Body of pancreas (tissue), 4 donors: ENCODE measurements around the gene SYNE1. TPM values are rescaled to one million over a fixed set of nuclear protein-coding genes. Genes with fewer than 3 reads are reported as not detected.

ENCODE experiments used
- ATAC-seq: fragments of 150-250 bp; one replicate; pipeline ENCODE4 v1.9.1; 2016
- DNase-seq, 4 donors: peaks; one replicate each; pipeline ENCODE4 v3.0.0-alpha.2; 2019
- H3K27ac ChIP-seq, 4 donors: fragments of 200-600 bp; sonication (generic); 1 replicate in 3 of 4; 2 replicates in 1 of 4; pipeline versions ENCODE4 v1.5.1 to v1.6.1; 2016 to 2019; ENCODE audit warnings: mild to moderate bottlenecking in 1 of 4, mixed read lengths in 1 of 4, moderate library complexity in 1 of 4
- H3K27me3 ChIP-seq, 2 donors: fragments of 200-600 bp; sonication (generic); one replicate each; pipeline ENCODE4 v1.6.0; 2016; ENCODE audit warnings: mild to moderate bottlenecking in 1 of 2
- H3K36me3 ChIP-seq, 2 donors: fragments of 200-600 bp; sonication (generic); replicated peaks in 1 of 2; 2 replicates each; pipeline ENCODE4 v1.5.1; 2016; ENCODE audit warnings: low read depth in 2 of 2; ENCODE audit not compliant: insufficient read depth in 1 of 2
- H3K4me1 ChIP-seq: fragments of 200-600 bp; sonication (generic); one replicate; pipeline ENCODE4 v1.6.0; 2016
- H3K4me3 ChIP-seq, 2 donors: fragments of 200-600 bp; sonication (generic); 1 replicate in 1 of 2; 2 replicates in 1 of 2; pipeline ENCODE4 v1.5.1; 2016 to 2019
- H3K9me3 ChIP-seq, 3 donors: fragments of 200-600 bp; sonication (generic); 1 replicate in 2 of 3; 2 replicates in 1 of 3; pipeline ENCODE4 v1.5.1; 2016
- CTCF ChIP-seq, 7 experiments: fragments of 450-650 bp in 4 of 7; fragments of 200-600 bp in 3 of 7; sonication (generic) in 3 of 7; IDR thresholded peaks; one replicate each; pipeline ENCODE4 v1.5.1; 2016 to 2019; ENCODE audit warnings: antibody characterized with exemption in 7 of 7
- POLR2A ChIP-seq, 3 donors: fragments of 450-650 bp; IDR thresholded peaks; one replicate each; pipeline ENCODE4 v1.6.1; 2016; ENCODE audit warnings: antibody characterized with exemption in 3 of 3, mild to moderate bottlenecking in 2 of 3
- whole genome bisulfite sequencing, 2 donors: methylation state at CpG; one replicate each; pipeline ENCODE4 v1.1.5; 2017; 5-methylcytosine and 5-hydroxymethylcytosine counted together
- intact Hi-C: fragments of 100-400 bp; cut with DNase I; formaldehyde crosslinking; loops from one replicate; pipeline ENCODE4 v1.15.1; 2023
- total RNA-seq, 2 donors: library from RNA; depleted of rRNA; stranded (reverse); fragments of >200 nt; gene quantifications; one replicate each; pipeline ENCODE4 v1.1.0, GENCODE V29; 2016

SYNE1 gene
- total RNA-seq, 2 donors from 2014 or later, result 109 to 123 TPM

GRCh38 chr6:152401978-152402377 is 235.2 kb downstream of the SYNE1 start:
- no peaks in the 10 kb centered on the region for H3K36me3 ChIP-seq
- peaks cover 17% of the 10 kb centered on the region for H3K4me1 ChIP-seq
- DNase-seq (no peak), ATAC-seq (no peak)
- H3K4me3 ChIP-seq, result no peak overlapping the region
- intact Hi-C loops, result no loop called here
- no peak for TF ChIP-seq POLR2A (IDR thresholded peaks at IDR 0.05)
- TF ChIP-seq CTCF (IDR thresholded peaks at IDR 0.05), result no peak
- no peak overlapping the region for H3K27ac ChIP-seq
- H3K9me3 ChIP-seq, result no peaks in the 10 kb centered on the region
- no peaks in the 10 kb centered on the region for H3K27me3 ChIP-seq
- 77% methylated on average over 3 of the region's 3 CpGs for WGBS, 2 donors

- Histone ChIP-seq H3K4me1 (peaks cover 12% of the 10 kb centered on the region), H3K36me3 (no peaks in the 10 kb centered on the region), H3K4me3 (no peak overlapping the region), H3K27ac (no peak overlapping the region), H3K27me3 (no peaks in the 10 kb centered on the region), H3K9me3 (no peaks in the 10 kb centered on the region)
- peak in 1 of 4 donors; percentile 6 for DNase-seq
- no peak for ATAC-seq
- intact Hi-C loops, result no loop called here
- TF ChIP-seq CTCF (IDR thresholded peaks at IDR 0.05), result no peak
- no peak for TF ChIP-seq POLR2A (IDR thresholded peaks at IDR 0.05)
- 85 to 86% methylated on average over 5 of the region's 5 CpGs for WGBS, 2 donors
Observed at GRCh38 chr6:152399399-152399798, 237.8 kb downstream of the SYNE1 start.

GRCh38 chr6:152398993-152399392 is 238.2 kb downstream of the SYNE1 start:
- ATAC-seq (no peak), DNase-seq (no peak)
- Histone ChIP-seq H3K4me3 (no peak overlapping the region), H3K27me3 (no peaks in the 10 kb centered on the region), H3K4me1 (peaks cover 12% of the 10 kb centered on the region), H3K36me3 (no peaks in the 10 kb centered on the region), H3K27ac (no peak overlapping the region), H3K9me3 (no peaks in the 10 kb centered on the region)
- no peak for TF ChIP-seq CTCF (IDR thresholded peaks at IDR 0.05)
- TF ChIP-seq POLR2A (IDR thresholded peaks at IDR 0.05), result no peak
- intact Hi-C loops, result no loop called here

GRCh38 chr6:152398316-152398715 is 238.8 kb downstream of the SYNE1 start:
- DNase-seq (no peak), ATAC-seq (no peak)
- peaks cover 9% of the 10 kb centered on the region for H3K4me1 ChIP-seq
- WGBS, 2 donors, result 73 to 74% methylated on average over 3 of the region's 3 CpGs
- no peaks in the 10 kb centered on the region for H3K9me3 ChIP-seq
- TF ChIP-seq POLR2A (IDR thresholded peaks at IDR 0.05), result no peak
- TF ChIP-seq CTCF (IDR thresholded peaks at IDR 0.05), result no peak
- intact Hi-C loops, result no loop called here
- no peaks in the 10 kb centered on the region for H3K27me3 ChIP-seq
- H3K36me3 ChIP-seq, result no peaks in the 10 kb centered on the region
- H3K27ac ChIP-seq, result no peak overlapping the region
- no peak overlapping the region for H3K4me3 ChIP-seq

GRCh38 chr6:152394303-152394702 is 242.9 kb downstream of the SYNE1 start:
- Histone ChIP-seq H3K27ac (no peak overlapping the region), H3K4me3 (no peak overlapping the region), H3K27me3 (no peaks in the 10 kb centered on the region), H3K36me3 (no peaks in the 10 kb centered on the region), H3K9me3 (no peaks in the 10 kb centered on the region), H3K4me1 (no peaks in the 10 kb centered on the region)
- DNase-seq (no peak), ATAC-seq (no peak)
- intact Hi-C loops, result no loop called here
- no peak for TF ChIP-seq CTCF (IDR thresholded peaks at IDR 0.05)
- no peak for TF ChIP-seq POLR2A (IDR thresholded peaks at IDR 0.05)
- 19 to 21% methylated on average over 1 of the region's 1 CpG for WGBS, 2 donors
